Spleen (tissue), 11 donors: ENCODE results near the gene SPRED3. TPM values are rescaled to one million over a fixed set of nuclear protein-coding genes. Genes with fewer than 3 reads are reported as not detected.
A peak's percentile ranks its signal among the peaks of the same experiment; 100 is the strongest.

Source experiments
- DNase-seq: peaks from one replicate; pipeline ENCODE4 v3.0.0-alpha.2; 2020
- H3K27ac ChIP-seq, 8 donors: fragments of 200-600 bp; sonication (generic) in 7 of 8; 1 replicate in 4 of 8; 2 replicates in 4 of 8; pipeline versions ENCODE4 v1.5.0 to v1.8.0; 2016 to 2021; ENCODE audit warnings: inconsistent platforms in 4 of 8, mild to moderate bottlenecking in 4 of 8, moderate library complexity in 1 of 8
- H3K27me3 ChIP-seq, 7 donors: fragments of 200-600 bp; sonication (generic) in 6 of 7; replicated peaks in 1 of 7; 1 replicate in 4 of 7; 2 replicates in 3 of 7; pipeline versions ENCODE4 v1.5.0 to v1.8.0; 2016 to 2021; ENCODE audit warnings: inconsistent platforms in 3 of 7, mild to moderate bottlenecking in 1 of 7
- H3K36me3 ChIP-seq, 6 donors: fragments of 200-600 bp; sonication (generic) in 5 of 6; 1 replicate in 4 of 6; 2 replicates in 2 of 6; pipeline versions ENCODE4 v1.5.0 to v1.8.0; 2016 to 2021; ENCODE audit warnings: inconsistent platforms in 2 of 6
- H3K4me1 ChIP-seq, 6 donors: fragments of 200-600 bp; sonication (generic) in 5 of 6; 1 replicate in 3 of 6; 2 replicates in 3 of 6; pipeline versions ENCODE4 v1.5.0 to v1.8.0; 2016 to 2021; ENCODE audit warnings: inconsistent platforms in 3 of 6
- H3K4me3 ChIP-seq, 8 donors: fragments of 200-600 bp; sonication (generic) in 7 of 8; 1 replicate in 4 of 8; 2 replicates in 4 of 8; pipeline versions ENCODE4 v1.5.0 to v1.8.0; 2016 to 2021; ENCODE audit warnings: inconsistent platforms in 4 of 8, mild to moderate bottlenecking in 4 of 8, moderate library complexity in 2 of 8
- H3K9me3 ChIP-seq, 8 donors: fragments of 200-600 bp; sonication (generic) in 7 of 8; 1 replicate in 4 of 8; 2 replicates in 4 of 8; pipeline versions ENCODE4 v1.5.0 to v1.8.0; 2016 to 2021; ENCODE audit warnings: inconsistent platforms in 4 of 8
- CTCF ChIP-seq, 11 experiments: fragments of 200-600 bp in 7 of 11; fragments of 450-650 bp in 4 of 11; sonication (generic) in 4 of 11; IDR thresholded peaks in 8 of 11; conservative IDR thresholded peaks in 3 of 11; 1 replicate in 7 of 11; 2 replicates in 4 of 11; pipeline versions ENCODE4 v1.4.0 to v1.8.0; 2016 to 2021; ENCODE audit warnings: antibody characterized with exemption in 11 of 11, inconsistent platforms in 4 of 11, mild to moderate bottlenecking in 1 of 11
- POLR2A ChIP-seq, 3 donors: fragments of 450-650 bp; IDR thresholded peaks; one replicate each; pipeline ENCODE4 v1.5.1; 2017; ENCODE audit warnings: antibody characterized with exemption in 3 of 3, mild to moderate bottlenecking in 1 of 3
- POLR2AphosphoS5 ChIP-seq, 3 donors: sonication (generic); formaldehyde crosslinking; IDR thresholded peaks; one replicate each; pipeline ENCODE4 v1.5.1; 2017; ENCODE audit warnings: antibody characterized with exemption in 3 of 3
- WGBS, 5 donors: extraction: QIAGEN DNeasy Blood & Tissue Kit in 3 of 5; methylation state at CpG; one replicate each; pipeline versions ENCODE4 v1.1.5 to v1.1.7; 2013 to 2018; 5-methylcytosine and 5-hydroxymethylcytosine counted together
- intact Hi-C: fragments of 100-400 bp; cut with DNase I; formaldehyde crosslinking; loops from one replicate; pipeline ENCODE4 v1.15.0; 2023; ENCODE audit warnings: low total_unique reads
- polyA plus RNA-seq, 3 donors: library from polyadenylated mRNA; stranded (reverse); fragments of 200-250 nt; gene quantifications; one replicate each; pipeline ENCODE4 v1.2.1, GENCODE V29; 2013
- total RNA-seq, 7 donors: library from RNA; depleted of rRNA in 3 of 7; stranded (reverse); fragments of >200 nt in 3 of 7; fragmentation: NEBNext Ultra II Directional in 4 of 7; extraction: Animal tissue kit (Norgen Biotek cat#: 25700) in 4 of 7; gene quantifications; one replicate each; pipeline versions ENCODE4 v1.1.0 to v1.2.1, GENCODE V29; 2016 to 2021
- donor health status: healthy with polysubstance abuse.
- donor health status: DM: no; HTN: no; CAD: no; lungs with moderate emphysema.
- donor health status: DM: no; HTN: no; CAD: no.
- donor health status: Bipolar disorder and iron deficiency.
- donor health status: healthy.
- donor health status: DM: no; HTN: no; CAD: no.
- donor health status: DM: yes; HTN: yes; CAD: no.

Gene SPRED3
- total and polyA plus RNA-seq, 10 donors = 0.03 to 1.2 (median 0.45) TPM; not detected in 1

DNA sequence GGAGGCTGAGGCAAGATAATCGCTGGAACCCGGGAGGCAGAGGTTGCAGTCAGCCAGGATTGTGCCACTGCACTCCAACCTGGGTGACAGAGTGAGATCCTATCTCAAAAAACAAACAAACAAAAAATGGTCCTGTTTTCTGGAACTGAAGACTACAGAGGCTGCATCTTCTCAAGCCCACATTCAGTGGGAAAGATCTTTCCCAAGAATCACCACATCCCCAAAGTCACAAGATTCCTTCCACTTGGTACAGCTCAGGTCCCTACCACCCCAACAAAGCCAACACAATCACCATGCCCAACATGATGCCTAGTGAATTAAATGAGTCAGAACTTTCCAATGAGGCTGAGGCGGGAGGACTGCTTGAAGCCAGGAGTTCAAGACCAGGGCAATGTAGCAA is 37.6 kb upstream of the SPRED3 start:
- Histone ChIP-seq H3K36me3 (peaks cover 0 to 15% (median 0%) of the 10 kb centered on the region in 6 donors), H3K27ac (no peak overlapping the region), H3K9me3 (no peaks in the 10 kb centered on the region), H3K4me3 (no peak overlapping the region), H3K4me1 (no peaks in the 10 kb centered on the region), H3K27me3 (peaks cover 0 to 28% (median 0%) of the 10 kb centered on the region in 7 donors)
- TF ChIP-seq POLR2A (IDR thresholded peaks at IDR 0.05) (no peak), CTCF (IDR thresholded peaks at IDR 0.05 in 8 of 11, conservative IDR thresholded peaks at IDR 0.05 in 3 of 11) (no peak), POLR2AphosphoS5 (IDR thresholded peaks at IDR 0.05) (no peak)
- no peak for DNase-seq
- 75 to 90% (median 84%) methylated on average over 3 of the region's 3 CpGs for WGBS, 5 donors
- intact Hi-C loops = no loop called here

DNA sequence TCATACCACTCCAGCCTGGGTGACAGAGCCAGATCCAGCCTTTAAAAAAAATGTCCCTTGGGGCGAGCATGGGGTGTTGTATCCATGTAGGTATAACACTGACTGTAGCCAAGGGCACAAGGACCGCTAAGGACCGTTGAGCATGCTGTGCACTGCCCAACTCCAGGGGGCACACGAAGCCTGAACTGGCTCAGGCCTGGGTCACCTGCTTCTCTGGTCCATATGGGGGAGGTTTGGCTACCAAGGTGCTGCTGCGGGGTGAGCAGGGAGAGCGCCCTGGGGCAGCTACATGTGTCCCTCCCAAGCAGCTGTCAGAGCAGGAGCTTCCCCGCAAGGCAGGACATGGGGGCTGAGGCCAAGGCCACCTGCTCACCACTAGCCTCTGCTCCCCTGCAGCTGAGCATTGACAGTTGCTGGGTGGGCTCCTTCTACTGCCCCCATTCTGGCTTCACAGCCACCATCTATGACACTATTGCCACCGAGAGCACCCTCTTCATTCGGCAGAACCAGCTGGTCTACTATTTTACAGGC is 36.6 kb upstream of the SPRED3 start:
- 73 to 84% (median 79%) methylated on average over 8 to 9 of the region's 9 CpGs for WGBS, 5 donors
- intact Hi-C loops = no loop called here

GRCh38 chr19:38352611-38353010 is 35.9 kb upstream of the SPRED3 start:
- TF ChIP-seq POLR2A (IDR thresholded peaks at IDR 0.05) (no peak), POLR2AphosphoS5 (IDR thresholded peaks at IDR 0.05) (no peak), CTCF (IDR thresholded peaks at IDR 0.05 in 8 of 11, conservative IDR thresholded peaks at IDR 0.05 in 3 of 11) (no peak)
- Histone ChIP-seq H3K9me3 (no peaks in the 10 kb centered on the region), H3K27ac (no peak overlapping the region), H3K36me3 (no peaks in the 10 kb centered on the region), H3K4me1 (no peaks in the 10 kb centered on the region), H3K4me3 (no peak overlapping the region), H3K27me3 (peaks cover 0 to 28% (median 0%) of the 10 kb centered on the region in 7 donors)
- 83 to 92% (median 86%) methylated on average over 8 of the region's 8 CpGs for WGBS, 5 donors
- intact Hi-C loops = no loop called here
- DNase-seq = no peak

More for the DNA sequence above, 36.6 kb upstream of the SPRED3 start:
- no peaks in the 10 kb centered on the region for H3K4me1 ChIP-seq
- peaks cover 0 to 28% (median 0%) of the 10 kb centered on the region in 7 donors for H3K27me3 ChIP-seq
- no peak for DNase-seq
- no peaks in the 10 kb centered on the region for H3K9me3 ChIP-seq
- peaks cover 0 to 5% (median 0%) of the 10 kb centered on the region in 6 donors for H3K36me3 ChIP-seq
- no peak overlapping the region for H3K27ac ChIP-seq
- TF ChIP-seq POLR2A (IDR thresholded peaks at IDR 0.05) (no peak), POLR2AphosphoS5 (IDR thresholded peaks at IDR 0.05) (peak in 1 of 3 donors; percentile 45)
- H3K4me3 ChIP-seq = no peak overlapping the region

- H3K36me3 ChIP-seq = no peaks in the 10 kb centered on the region
- TF ChIP-seq CTCF (IDR thresholded peaks at IDR 0.05 in 8 of 11, conservative IDR thresholded peaks at IDR 0.05 in 3 of 11) (no peak), POLR2AphosphoS5 (IDR thresholded peaks at IDR 0.05) (no peak), POLR2A (IDR thresholded peaks at IDR 0.05) (no peak)
- peaks cover 0 to 41% (median 4%) of the 10 kb centered on the region in 7 donors for H3K27me3 ChIP-seq
- H3K4me1 ChIP-seq = peaks cover 0 to 2% (median under 1%) of the 10 kb centered on the region in 6 donors
- H3K9me3 ChIP-seq = no peaks in the 10 kb centered on the region
- H3K27ac ChIP-seq = no peak overlapping the region
- no peak overlapping the region for H3K4me3 ChIP-seq
- DNase-seq = no peak
- 80 to 86% (median 81%) methylated on average over 16 of the region's 16 CpGs for WGBS, 5 donors
- intact Hi-C loops = no loop called here
These were observed 32.5 kb upstream of the SPRED3 start for GRCh38 chr19:38355728-38356725.
